BLaER1 (cell line): ENCODE measurements around the gene UBE2S.
A peak's percentile ranks its signal among the peaks of the same experiment; 100 is the strongest.
"Not testable (repeated sequence)": the region's sequence is repeated elsewhere in the genome, so short reads cannot be mapped to it uniquely, and the experiment has no call there.

Experiments used
- H3K27ac ChIP-seq: shearing (Covaris generic); formaldehyde crosslinking; 2 replicates; pipeline ENCODE4 v1.8.1; 2022
- H3K27me3 ChIP-seq: shearing (Covaris generic); formaldehyde crosslinking; 2 replicates; pipeline ENCODE4 v1.8.1; 2022
- H3K36me3 ChIP-seq: shearing (Covaris generic); formaldehyde crosslinking; 2 replicates; pipeline ENCODE4 v1.8.1; 2022
- H3K4me1 ChIP-seq: shearing (Covaris generic); formaldehyde crosslinking; 2 replicates; pipeline ENCODE4 v1.8.1; 2022
- H3K4me2 ChIP-seq: shearing (Covaris generic); formaldehyde crosslinking; 2 replicates; pipeline ENCODE4 v1.8.1; 2022
- H3K4me3 ChIP-seq: shearing (Covaris generic); formaldehyde crosslinking; 2 replicates; pipeline ENCODE4 v1.8.1; 2022
- H3K9ac ChIP-seq: shearing (Covaris generic); formaldehyde crosslinking; 2 replicates; pipeline ENCODE4 v1.8.1; 2022
- H3K9me3 ChIP-seq: shearing (Covaris generic); formaldehyde crosslinking; 2 replicates; pipeline ENCODE4 v1.8.1; 2022
- H4K20me1 ChIP-seq: shearing (Covaris generic); formaldehyde crosslinking; 2 replicates; pipeline ENCODE4 v1.8.1; 2022
- Cebpa-rat ChIP-seq: shearing (Covaris generic); IDR thresholded peaks from 2 replicates; pipeline ENCODE4 v1.8.1; 2022

The UBE2S gene

DNA sequence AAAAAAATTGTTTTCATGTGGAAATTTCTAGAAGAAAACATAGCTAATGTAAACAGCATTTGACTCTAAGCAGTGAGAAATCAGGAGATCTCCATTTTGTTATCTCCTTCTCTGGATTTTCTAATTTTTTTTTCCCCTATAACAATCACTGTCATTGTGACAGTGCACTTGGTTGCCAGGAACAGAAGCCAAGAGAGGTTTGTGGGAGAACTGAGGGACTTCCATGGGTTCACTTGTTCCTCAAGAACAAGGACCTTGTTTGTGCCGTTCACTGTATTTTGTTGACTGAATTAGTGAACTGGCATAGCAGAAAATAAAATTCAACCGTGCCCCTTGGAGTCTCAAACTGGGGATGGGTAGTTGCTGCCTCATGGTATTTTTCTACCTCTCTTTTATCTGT, 18.5 kb upstream of the UBE2S start:
- no peak overlapping the region for H3K27ac ChIP-seq
- H3K9me3 ChIP-seq = peaks cover 11% of the 10 kb centered on the region; the same call in 1 of the 2 replicates
- no peak overlapping the region for H3K4me3 ChIP-seq
- no peaks in the 10 kb centered on the region for H3K36me3 ChIP-seq
- no peaks in the 10 kb centered on the region for H4K20me1 ChIP-seq
- H3K4me2 ChIP-seq = no peak overlapping the region
- H3K27me3 ChIP-seq = no peaks in the 10 kb centered on the region
- no peak overlapping the region for H3K9ac ChIP-seq
- H3K4me1 ChIP-seq = peaks cover 16% of the 10 kb centered on the region
- no peak for TF ChIP-seq Cebpa-rat

DNA sequence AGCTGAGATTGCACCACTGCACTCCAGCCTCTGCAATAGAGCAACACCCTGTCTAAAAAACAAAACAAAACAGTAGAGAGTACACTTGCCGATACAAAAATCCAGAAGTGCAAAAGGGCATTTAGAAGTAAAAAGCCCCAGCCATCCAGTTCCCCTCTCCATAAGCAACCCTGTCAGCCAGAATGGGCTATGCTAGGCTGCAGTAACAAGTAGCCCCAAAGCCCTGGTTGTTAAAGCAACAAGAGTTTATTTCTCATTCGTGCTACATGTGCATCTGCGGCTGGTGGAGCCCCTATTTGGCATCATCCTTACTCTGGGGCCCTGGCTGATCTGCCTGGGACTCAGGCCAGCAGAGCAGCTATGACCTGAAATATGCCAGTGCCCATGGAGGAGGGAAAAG, 16.9 kb upstream of the UBE2S start:
- Histone ChIP-seq H3K4me2 (no peak overlapping the region), H3K27ac (no peak overlapping the region), H4K20me1 (no peaks in the 10 kb centered on the region), H3K36me3 (peaks cover 8% of the 10 kb centered on the region; the same call in 1 of the 2 replicates), H3K27me3 (no peaks in the 10 kb centered on the region), H3K9me3 (peaks cover 11% of the 10 kb centered on the region), H3K9ac (no peak overlapping the region), H3K4me3 (no peak overlapping the region), H3K4me1 (peaks cover 27% of the 10 kb centered on the region)
- no peak for TF ChIP-seq Cebpa-rat

DNA sequence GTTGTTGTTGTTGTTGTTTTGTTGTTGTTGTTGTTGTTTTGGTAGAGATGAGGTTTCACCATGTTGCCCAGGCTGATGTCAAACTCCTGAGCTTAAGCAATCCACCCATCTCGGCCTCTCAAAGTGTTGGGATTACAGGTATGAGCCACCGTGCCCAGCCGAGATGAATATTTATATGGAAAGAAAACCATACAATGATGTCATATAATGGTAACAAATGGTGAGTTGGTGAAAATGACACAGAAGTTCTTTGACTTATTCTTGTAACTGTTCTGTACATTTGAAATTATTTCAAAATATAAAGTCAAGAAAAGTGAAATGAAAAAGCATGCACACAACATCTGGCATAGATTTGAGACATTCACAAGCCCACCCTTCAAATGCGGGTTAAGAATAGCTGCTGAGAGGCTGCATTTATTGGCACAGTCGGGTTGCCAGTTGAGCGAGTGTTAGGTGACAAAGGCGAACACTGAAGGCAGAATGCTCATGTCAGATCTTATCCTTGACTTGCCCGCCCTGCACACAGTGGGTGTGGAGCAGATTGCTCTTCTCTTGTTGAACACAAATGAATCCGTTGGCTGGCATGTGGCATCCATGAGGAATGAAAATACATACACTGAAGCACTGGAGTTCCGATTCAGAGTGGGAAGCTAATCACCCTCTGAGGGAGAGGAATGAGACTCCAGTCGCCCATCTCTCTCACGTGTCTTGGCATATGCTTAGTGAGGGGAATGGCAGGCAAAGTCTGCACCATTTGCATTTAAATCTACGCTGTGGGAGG, 15.8 kb upstream of the UBE2S start:
- H3K9ac ChIP-seq = no peak overlapping the region
- H3K4me2 ChIP-seq = no peak overlapping the region
- no peaks in the 10 kb centered on the region for H3K27me3 ChIP-seq
- no peak overlapping the region for H3K4me3 ChIP-seq
- H3K9me3 ChIP-seq = peaks cover 15% of the 10 kb centered on the region
- H3K4me1 ChIP-seq = peaks cover 38% of the 10 kb centered on the region
- TF ChIP-seq Cebpa-rat = no peak
- peaks cover 10% of the 10 kb centered on the region; the same call in 1 of the 2 replicates for H3K36me3 ChIP-seq
- H3K27ac ChIP-seq = no peak overlapping the region
- H4K20me1 ChIP-seq = no peaks in the 10 kb centered on the region

DNA sequence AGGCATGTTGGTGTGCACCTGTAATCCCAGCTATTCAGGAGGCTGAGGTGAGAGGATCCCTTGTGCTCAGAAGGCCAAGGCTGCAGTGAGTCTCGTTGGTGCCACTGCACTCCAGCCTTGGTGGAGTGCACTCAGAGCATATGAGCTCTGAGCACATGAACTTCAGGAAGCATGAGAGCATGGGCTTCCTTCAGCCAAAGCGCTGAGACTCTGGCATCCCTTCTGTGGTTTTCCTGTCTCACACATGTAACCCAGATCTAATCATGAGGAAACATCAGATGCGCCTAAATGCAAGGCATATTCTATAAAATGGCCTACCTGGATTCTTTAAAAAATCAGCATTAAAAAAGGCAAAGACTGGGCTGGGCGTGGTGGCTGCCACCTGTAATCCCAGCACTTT, 13.7 kb upstream of the UBE2S start:
- H3K27me3 ChIP-seq, H4K20me1 ChIP-seq, H3K9ac ChIP-seq, H3K4me3 ChIP-seq: not testable (repeated sequence)
- peaks cover 15% of the 10 kb centered on the region for H3K9me3 ChIP-seq
- peak overlapping the region; percentile 78 for H3K27ac ChIP-seq
- peaks cover 50% of the 10 kb centered on the region for H3K4me1 ChIP-seq
- peaks cover 10% of the 10 kb centered on the region; the same call in 1 of the 2 replicates for H3K36me3 ChIP-seq
- peak overlapping the region; percentile 56 for H3K4me2 ChIP-seq

DNA sequence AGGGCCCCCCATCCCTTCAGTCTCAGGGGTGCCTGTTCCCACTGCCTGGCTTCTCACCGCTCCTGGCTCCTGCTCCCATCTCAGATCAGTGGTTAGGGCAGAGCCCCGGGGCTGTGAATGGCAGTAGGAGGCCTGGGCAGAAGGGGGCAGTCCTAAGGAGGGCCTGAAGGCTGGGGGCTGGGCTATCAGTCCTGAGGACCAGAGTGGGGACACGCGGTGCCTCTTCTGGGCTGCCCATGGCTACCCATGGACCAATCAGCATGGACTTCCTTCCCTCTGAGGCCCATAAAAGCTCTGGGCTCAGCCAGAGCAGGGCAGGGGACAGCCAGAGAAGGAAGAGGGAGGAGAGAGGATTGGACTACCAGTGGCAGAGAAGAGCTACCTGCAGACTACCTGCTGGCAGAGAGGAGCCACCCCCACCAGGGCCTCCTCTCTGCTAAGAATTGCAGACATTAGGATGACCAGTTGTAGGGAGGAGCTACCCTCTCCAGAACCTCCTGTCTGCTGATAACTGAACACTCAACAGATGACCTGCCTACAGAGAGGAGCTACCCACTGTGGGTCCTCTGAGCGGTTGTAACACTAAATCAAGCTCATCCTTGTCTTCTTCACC, 12.1 kb upstream of the UBE2S start:
- no peak overlapping the region for H3K9ac ChIP-seq
- no peaks in the 10 kb centered on the region for H4K20me1 ChIP-seq
- peaks cover 10% of the 10 kb centered on the region; the same call in 1 of the 2 replicates for H3K36me3 ChIP-seq
- H3K27ac ChIP-seq = peak overlapping the region; percentile 28; the same call in 1 of the 2 replicates
- no peak for TF ChIP-seq Cebpa-rat
- H3K4me3 ChIP-seq = peak overlapping the region; percentile 11; the same call in 1 of the 2 replicates
- no peaks in the 10 kb centered on the region for H3K27me3 ChIP-seq
- H3K9me3 ChIP-seq = peaks cover 15% of the 10 kb centered on the region
- H3K4me1 ChIP-seq = peaks cover 50% of the 10 kb centered on the region
- H3K4me2 ChIP-seq = 0 out of 2 replicates have a peak overlapping the region, but pooled peaks have one; percentile 28

DNA sequence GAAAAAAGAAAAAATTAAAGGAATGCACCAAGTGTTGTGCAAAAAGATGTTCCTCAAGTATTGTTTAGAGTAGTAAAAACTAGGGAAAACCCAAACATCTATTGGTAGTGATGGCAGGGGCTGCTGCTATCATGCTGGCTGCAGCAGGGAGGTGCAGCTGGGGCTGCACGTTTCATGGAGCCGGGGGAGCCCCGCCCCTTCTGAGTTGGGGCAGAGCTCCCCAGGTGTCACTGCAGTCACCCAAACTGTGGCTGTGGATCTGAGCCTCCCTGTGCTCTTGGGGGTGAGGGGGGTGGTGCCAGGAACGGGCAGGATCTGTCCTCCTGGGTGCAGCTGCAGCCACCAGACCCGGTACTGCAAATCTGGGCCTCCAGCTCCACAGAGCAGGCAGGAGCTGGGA, 11.5 kb upstream of the UBE2S start:
- Histone ChIP-seq H3K9me3 (peaks cover 15% of the 10 kb centered on the region), H3K4me1 (peaks cover 50% of the 10 kb centered on the region), H3K36me3 (peaks cover 10% of the 10 kb centered on the region; the same call in 1 of the 2 replicates), H3K27me3 (no peaks in the 10 kb centered on the region), H4K20me1 (no peaks in the 10 kb centered on the region), H3K4me2 (peak overlapping the region; percentile 28; the same call in 1 of the 2 replicates), H3K4me3 (0 out of 2 replicates have a peak overlapping the region, but pooled peaks have one; percentile 11), H3K9ac (no peak overlapping the region), H3K27ac (peak overlapping the region; percentile 28; the same call in 1 of the 2 replicates)
- no peak for TF ChIP-seq Cebpa-rat

DNA sequence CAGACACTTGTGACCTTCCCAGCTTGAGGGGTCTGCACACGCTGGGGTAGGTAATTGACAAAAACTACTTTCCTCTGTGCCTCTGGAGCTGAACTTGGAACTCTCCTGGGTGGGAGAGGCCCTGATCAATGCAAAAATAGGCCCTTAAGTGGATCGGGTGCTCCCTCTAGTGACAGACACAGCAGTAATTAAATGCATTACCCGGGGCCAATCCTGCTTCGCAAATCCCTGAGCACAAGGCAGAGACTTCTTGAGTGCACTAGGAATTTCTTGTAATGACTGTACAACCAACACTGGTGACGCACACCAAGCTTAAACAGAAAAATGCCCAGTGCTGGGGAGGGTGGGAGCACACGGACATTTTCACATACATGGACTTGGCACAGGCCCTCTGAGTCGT, 10.6 kb upstream of the UBE2S start:
- Histone ChIP-seq H3K27me3 (no peaks in the 10 kb centered on the region), H3K9ac (no peak overlapping the region), H3K4me2 (peak overlapping the region; percentile 31), H3K27ac (no peak overlapping the region), H3K9me3 (peaks cover 15% of the 10 kb centered on the region), H3K36me3 (peaks cover 10% of the 10 kb centered on the region; the same call in 1 of the 2 replicates), H3K4me1 (peaks cover 50% of the 10 kb centered on the region), H4K20me1 (no peaks in the 10 kb centered on the region), H3K4me3 (no peak overlapping the region)
- no peak for TF ChIP-seq Cebpa-rat

DNA sequence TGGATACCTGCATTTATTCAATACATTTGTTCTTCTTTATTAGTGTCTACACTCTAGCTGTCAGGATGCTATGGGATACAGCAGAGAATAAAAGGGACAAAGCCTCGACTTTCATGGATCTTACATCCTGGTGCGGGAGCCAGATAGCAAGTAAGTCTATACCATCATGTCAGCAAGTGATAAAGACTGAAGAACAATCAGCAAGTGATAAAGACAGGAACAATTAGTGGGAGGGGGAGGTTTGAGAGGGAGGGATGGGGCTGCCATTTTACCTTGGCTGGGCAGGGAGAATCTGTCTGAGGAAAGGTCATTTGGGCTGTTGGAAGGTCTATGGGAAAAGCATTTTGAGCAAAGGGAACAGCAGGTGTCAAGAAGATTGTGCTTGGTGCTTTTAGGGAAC, 2.6 kb upstream of the UBE2S start:
- no peak for TF ChIP-seq Cebpa-rat

DNA sequence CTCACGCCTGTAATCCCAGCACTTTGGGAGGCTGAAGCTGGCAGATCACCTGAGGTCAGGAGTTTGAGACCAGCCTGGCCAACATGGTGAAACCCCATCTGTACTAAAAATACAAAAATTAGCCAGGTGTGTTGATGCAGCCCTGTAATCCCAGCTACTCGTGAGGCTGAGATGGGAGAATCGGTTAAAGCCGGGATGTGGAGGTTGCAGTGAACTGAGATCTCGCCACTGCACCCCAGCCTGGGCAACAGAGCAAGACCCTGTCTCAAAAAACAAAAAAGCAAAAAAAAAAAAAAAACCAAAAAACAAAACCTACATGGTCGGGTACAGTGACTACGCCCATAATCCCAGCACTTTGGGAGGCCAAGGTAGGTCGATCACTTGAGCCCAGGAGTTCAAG, 1.6 kb upstream of the UBE2S start:
- Histone ChIP-seq H3K27ac (peak overlapping the region; percentile 98; the same call in 1 of the 2 replicates), H3K9me3 (peaks cover 25% of the 10 kb centered on the region), H4K20me1 (peaks cover 33% of the 10 kb centered on the region), H3K4me1 (peaks cover 33% of the 10 kb centered on the region), H3K36me3 (peaks cover 26% of the 10 kb centered on the region)
- H3K27me3 ChIP-seq, H3K4me2 ChIP-seq, H3K4me3 ChIP-seq, H3K9ac ChIP-seq: not testable (repeated sequence)

More for the DNA sequence above, 2.6 kb upstream of the UBE2S start:
- H3K9me3 ChIP-seq = peaks cover 25% of the 10 kb centered on the region
- no peak overlapping the region for H3K9ac ChIP-seq
- H3K36me3 ChIP-seq = peaks cover 16% of the 10 kb centered on the region
- H3K27me3 ChIP-seq = no peaks in the 10 kb centered on the region
- no peak overlapping the region for H3K4me3 ChIP-seq
- peaks cover 24% of the 10 kb centered on the region for H3K4me1 ChIP-seq
- H4K20me1 ChIP-seq = peaks cover 23% of the 10 kb centered on the region
- H3K27ac ChIP-seq = no peak overlapping the region
- no peak overlapping the region for H3K4me2 ChIP-seq

DNA sequence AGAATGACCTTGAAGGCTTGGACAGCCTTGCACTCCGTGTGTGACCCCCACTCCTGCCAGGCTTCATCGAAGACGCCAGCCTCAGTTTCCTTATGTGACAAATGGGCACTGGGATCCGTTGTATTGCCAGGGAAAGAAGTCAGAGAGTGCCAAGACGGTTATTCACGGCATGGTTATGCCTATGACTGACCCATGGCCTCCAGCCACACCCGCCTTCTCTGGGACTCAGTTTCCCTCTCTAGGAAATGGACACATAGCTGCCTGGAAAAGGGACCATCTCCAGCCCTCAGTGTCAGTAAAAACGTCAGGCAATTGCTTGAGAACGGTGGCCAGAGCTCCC, 915 bp upstream of the UBE2S start:
- Histone ChIP-seq H3K4me1 (peaks cover 40% of the 10 kb centered on the region), H3K27me3 (no peaks in the 10 kb centered on the region), H4K20me1 (peaks cover 40% of the 10 kb centered on the region), H3K36me3 (peaks cover 33% of the 10 kb centered on the region), H3K9me3 (peaks cover 25% of the 10 kb centered on the region), H3K4me2 (peak overlapping the region; percentile 82), H3K9ac (peak overlapping the region; percentile 72; the same call in 1 of the 2 replicates), H3K27ac (peak overlapping the region; percentile 98), H3K4me3 (peak overlapping the region; percentile 58)
- TF ChIP-seq Cebpa-rat = no peak
